GM21737 (cell line): ENCODE measurements around the gene MAP7.
"Not testable (repeated sequence)": the region's sequence is repeated elsewhere in the genome, so short reads cannot be mapped to it uniquely, and the experiment has no call there.

Experiments used
- ATAC-seq: cut with Tn5 transposase; IDR thresholded peaks from one replicate; pipeline ENCODE4 v1.9.1; 2021; ENCODE audit warnings: mild to moderate bottlenecking, moderate library complexity; ENCODE audit not compliant: unreplicated experiment

MAP7 gene

DNA sequence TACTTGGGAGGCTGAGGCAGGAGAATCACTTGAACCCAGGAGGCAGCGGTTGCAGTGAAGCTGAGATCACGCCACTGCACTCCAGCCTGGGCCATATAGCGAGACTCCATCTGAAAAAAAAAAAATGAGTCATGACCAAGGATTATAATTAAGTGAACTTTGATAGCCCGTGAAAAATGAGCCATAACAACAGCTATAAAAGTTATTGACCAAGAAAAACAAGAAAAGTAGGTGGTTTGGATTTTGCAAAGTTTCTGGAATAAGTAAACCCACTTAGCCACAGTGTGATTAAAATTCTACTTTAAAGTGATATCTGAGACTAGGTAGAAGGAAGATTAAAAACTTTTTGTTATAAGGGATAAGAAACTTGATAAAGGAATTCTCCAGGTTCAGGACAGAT, 234.6 kb downstream of the MAP7 start:
- ATAC-seq = no peak

DNA sequence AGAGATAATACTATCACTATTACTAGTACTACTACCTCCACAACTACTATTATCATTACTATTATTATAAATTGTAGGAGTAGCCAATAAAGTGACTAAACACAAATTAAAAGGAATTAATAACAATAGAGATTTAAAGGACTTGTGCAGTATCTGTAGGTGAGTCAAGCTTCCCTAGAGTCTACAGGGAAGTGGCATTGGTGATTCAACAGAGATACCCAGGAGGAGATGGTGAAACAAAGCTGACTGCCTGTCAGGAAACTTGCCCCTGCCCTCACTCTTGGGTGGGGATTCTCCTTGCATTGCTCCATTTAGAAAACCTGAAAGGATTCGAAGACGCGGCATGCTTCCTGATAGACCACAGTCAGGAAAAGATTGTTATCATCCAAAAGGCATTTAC, 237.2 kb downstream of the MAP7 start:
- no peak for ATAC-seq

DNA sequence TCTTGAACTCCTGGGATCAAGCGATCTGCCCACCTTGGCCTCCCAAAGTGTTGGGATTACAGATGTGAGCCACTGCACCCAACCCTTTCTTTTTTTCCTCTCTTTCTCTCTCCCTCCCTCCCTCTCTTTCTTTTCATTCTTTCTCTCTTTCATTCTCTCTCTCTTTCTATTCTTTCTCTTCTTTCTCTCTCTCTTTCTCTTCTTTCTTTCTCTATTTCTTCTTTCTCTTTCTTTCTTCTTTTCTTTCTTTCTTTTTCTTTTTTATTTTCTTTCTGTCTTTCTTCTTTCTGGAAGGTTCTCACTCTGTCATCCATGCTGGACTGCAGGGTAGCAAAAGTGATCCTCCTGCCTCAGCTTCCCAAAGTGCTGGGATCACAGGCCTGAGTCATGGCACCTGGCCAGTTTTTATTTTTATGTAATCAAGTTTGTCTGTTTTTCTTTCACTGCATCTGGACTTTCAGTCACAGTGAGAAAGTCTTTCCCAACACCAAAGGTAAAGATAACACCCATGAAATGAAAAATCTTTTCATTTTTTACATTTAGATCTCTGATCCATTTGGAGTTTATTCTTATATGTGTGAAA, 240.4 kb downstream of the MAP7 start:
- ATAC-seq = no peak

DNA sequence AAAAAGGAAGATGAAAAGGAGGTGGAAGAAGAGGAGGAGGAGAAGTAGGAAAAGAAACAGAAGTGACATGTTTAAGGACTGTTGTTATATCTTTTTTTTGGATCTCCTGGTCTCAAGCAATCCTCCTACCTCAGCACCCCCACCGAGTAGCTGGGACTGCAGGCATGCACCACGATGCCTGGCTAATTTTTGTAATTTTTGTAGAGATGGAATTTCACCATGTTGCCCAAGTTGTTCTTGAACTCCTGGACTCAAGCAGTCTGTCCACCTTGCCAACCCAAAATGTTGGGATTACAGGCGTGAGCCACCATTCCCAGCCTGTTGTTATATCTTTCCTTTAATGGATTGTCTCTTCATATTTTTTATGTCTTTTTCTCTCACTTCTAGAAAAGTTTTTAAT, 241.1 kb downstream of the MAP7 start:
- no peak for ATAC-seq

DNA sequence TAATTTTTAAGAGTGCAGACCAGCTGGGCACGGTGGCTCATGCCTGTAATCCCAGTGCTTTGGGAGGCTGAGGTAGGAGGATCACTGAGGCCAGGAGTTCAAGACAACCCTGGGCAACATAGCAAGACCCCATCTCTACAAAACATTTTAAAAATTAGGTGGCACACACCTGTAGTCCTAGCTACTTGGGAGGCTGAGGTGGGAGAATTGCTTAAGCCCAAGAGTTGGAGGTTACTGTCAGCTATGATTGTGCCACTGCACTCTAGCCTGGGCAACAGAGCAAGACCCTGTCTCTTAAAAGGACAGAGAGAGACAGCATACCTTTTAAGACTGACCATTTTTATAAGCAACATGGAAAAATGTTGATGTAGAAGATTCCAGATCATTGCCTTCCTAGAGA, 241.8 kb downstream of the MAP7 start:
- not testable (repeated sequence) for ATAC-seq

DNA sequence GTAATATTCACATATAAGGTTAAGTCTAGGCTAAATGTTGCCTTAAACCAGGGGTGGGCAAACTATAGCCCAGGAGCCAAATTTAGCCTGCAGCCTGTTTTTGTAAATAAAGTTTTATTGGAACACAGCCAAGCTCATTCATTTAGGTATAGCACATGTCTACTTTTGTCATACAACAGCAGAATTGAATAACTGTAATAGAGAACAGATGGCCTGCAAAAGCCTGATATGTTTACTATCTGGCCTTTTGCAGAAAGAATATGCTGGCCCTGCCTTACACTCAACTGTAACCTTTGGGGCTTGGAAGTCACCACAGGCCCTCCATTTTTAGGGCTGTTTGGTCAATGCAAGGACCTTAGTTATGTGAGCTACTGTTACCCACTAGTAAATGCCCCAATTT, 242.9 kb downstream of the MAP7 start:
- ATAC-seq = no peak

DNA sequence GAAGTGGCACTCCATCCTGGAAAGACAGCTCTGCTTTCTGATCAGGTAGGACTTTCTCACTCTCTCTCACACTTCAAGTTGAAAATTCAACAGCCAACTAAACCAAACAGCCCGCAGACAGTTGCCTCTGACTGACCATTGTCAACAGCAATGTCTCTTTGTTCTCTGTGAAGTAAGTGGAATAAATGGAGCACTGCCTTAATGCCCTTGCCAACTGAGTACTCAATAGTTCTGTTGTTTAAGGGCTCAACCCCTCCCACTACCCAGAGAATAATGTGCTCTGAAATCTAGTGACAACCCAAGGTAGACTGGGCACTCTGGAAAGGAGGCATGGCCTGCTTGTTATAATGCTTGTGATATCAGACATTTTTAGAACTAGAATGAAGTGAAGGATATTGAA, 243.8 kb downstream of the MAP7 start:
- ATAC-seq = no peak

DNA sequence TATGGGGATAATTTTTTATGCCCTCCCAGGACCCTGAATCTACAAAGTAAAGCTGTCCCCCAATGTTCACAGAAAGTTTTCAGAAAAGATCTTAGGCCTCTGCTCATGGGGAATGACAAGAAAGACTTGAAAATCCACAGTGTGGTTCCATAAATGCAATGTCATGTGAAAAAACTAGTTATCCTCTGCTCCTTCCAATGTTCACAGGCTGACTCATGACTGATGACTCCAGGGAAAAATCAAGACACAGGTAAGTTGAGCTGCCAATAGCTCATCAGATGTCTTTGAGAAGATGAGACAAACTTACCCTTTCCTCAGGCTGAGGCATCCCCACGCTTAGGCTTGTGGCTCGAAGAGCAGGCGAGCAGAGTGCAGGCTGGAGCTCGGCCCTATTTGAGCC, 245.8 kb downstream of the MAP7 start:
- no peak for ATAC-seq

DNA sequence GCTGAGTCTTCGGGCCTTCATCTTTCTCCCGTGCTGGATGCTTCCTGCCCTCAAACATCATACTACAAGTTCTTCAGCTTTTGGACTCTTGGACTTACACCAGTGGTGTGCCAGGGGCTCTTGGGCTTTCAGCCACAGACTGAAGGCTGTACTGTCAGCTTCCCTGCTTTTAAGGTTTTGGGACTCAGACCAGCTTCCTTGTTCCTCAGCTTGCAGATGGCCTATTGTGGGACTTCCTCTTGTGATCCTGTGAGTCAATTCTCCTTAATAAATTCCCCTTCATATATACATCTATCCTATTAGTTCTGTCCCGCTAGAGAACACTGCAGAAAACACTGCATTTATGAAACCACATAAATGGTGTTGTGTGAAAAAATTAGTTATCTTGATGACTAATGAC, 246.7 kb downstream of the MAP7 start:
- ATAC-seq = no peak

DNA sequence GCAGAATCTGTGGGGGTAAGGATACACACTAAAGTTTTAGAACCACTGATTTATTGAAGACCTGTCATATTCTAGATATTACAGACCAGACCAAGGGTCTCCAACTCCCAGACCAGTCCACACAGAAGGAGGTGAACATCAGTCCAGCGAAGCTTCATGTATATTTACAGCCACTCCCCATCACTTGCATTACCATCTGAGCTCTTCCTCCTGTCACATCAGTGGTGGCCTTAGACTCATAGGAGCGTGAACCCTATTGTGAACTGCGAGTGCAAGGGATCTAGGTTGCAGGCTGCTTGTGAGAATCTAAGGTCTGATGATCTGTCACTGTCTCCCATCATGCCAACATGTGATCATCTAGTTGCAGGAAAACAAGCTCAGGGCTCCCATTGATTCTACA, 255.6 kb downstream of the MAP7 start:
- no peak for ATAC-seq
